Hepatocyte (in vitro differentiated cells): Measurements from ENCODE around the gene OBSL1. TPM values are rescaled to one million over a fixed set of nuclear protein-coding genes. Genes with fewer than 3 reads are reported as not detected.
A peak's percentile ranks its signal among the peaks of the same experiment; 100 is the strongest.

ENCODE experiments used
- DNase-seq: peaks from one replicate; pipeline ENCODE4 v3.0.0-alpha.2; 2016; ENCODE audit warnings: low spot score
- H2AFZ ChIP-seq: fragments of 200-600 bp; sonication (generic); 2 replicates; pipeline ENCODE4 v1.6.0; 2016; ENCODE audit warnings: antibody characterized with exemption, mild to moderate bottlenecking
- H3K27ac ChIP-seq: fragments of 200-600 bp; sonication (generic); 2 replicates; pipeline ENCODE4 v1.5.1; 2016; ENCODE audit warnings: mild to moderate bottlenecking
- H3K27me3 ChIP-seq: fragments of 200-600 bp; sonication (generic); 2 replicates; pipeline ENCODE4 v1.6.1; 2016
- H3K36me3 ChIP-seq: fragments of 200-600 bp; sonication (generic); replicated peaks from 2 replicates; pipeline ENCODE4 v1.5.1; 2016; ENCODE audit warnings: low read depth; ENCODE audit not compliant: insufficient read depth
- H3K4me1 ChIP-seq: fragments of 200-600 bp; sonication (generic); 2 replicates; pipeline ENCODE4 v1.5.1; 2016; ENCODE audit warnings: mild to moderate bottlenecking, moderate library complexity; ENCODE audit not compliant: insufficient read depth
- H3K4me2 ChIP-seq: fragments of 200-600 bp; sonication (generic); 2 replicates; pipeline ENCODE4 v1.6.0; 2016
- H3K4me3 ChIP-seq: fragments of 200-600 bp; sonication (generic); 2 replicates; pipeline ENCODE4 v1.5.1; 2016; ENCODE audit warnings: mild to moderate bottlenecking
- H3K79me2 ChIP-seq: fragments of 200-600 bp; sonication (generic); 2 replicates; pipeline ENCODE4 v1.6.0; 2017; ENCODE audit warnings: mild to moderate bottlenecking
- H3K9me2 ChIP-seq: fragments of 200-600 bp; sonication (generic); replicated peaks from 2 replicates; pipeline ENCODE4 v1.6.0; 2017; ENCODE audit warnings: mild to moderate bottlenecking; ENCODE audit not compliant: insufficient read depth
- H3K9me3 ChIP-seq: fragments of 200-600 bp; sonication (generic); 2 replicates; pipeline ENCODE4 v1.5.1; 2016; ENCODE audit warnings: low read depth, mild to moderate bottlenecking
- H4K20me1 ChIP-seq: fragments of 200-600 bp; sonication (generic); 2 replicates; pipeline ENCODE4 v1.6.0; 2016; ENCODE audit warnings: mild to moderate bottlenecking; ENCODE audit not compliant: insufficient read depth, poor library complexity, severe bottlenecking
- EZH2 ChIP-seq: fragments of 200-600 bp; sonication (generic); IDR thresholded peaks from 2 replicates; pipeline ENCODE4 v1.6.1; 2016; ENCODE audit warnings: antibody characterized with exemption, mild to moderate bottlenecking, borderline replicate concordance
- EZH2phosphoT487 ChIP-seq: fragments of 200-600 bp; sonication (generic); IDR thresholded peaks from one replicate; pipeline ENCODE4 v1.6.1; 2018; ENCODE audit warnings: antibody characterized with exemption, mild to moderate bottlenecking, low read depth, moderate library complexity; ENCODE audit not compliant: unreplicated experiment, severe bottlenecking
- WGBS: methylation state at CpG from one replicate; pipeline ENCODE4 v1.1.6; 2016; ENCODE audit warnings: low lambda C conversion rate; ENCODE audit errors: missing lambda C conversion rate; 5-methylcytosine and 5-hydroxymethylcytosine counted together
- polyA plus RNA-seq: library from polyadenylated mRNA; unstranded; fragments of >200 nt; fragmentation: Nextera tagmentation; extraction: Ambion mirVana; gene quantifications from 2 replicates; pipeline ENCODE4 v1.2.1, GENCODE V29; 2016
- total RNA-seq: library from RNA; depleted of rRNA; stranded (reverse); fragments of >200 nt; gene quantifications from 2 replicates; pipeline ENCODE4 v1.2.3, GENCODE V29; 2014
- TF ChIP-seq, protein P1 (sequence below): fragments of 200-600 bp; sonication (generic); IDR thresholded peaks from 2 replicates; pipeline ENCODE4 v1.5.1; 2016; ENCODE audit warnings: antibody characterized with exemption, mild to moderate bottlenecking; ENCODE audit not compliant: poor library complexity

Gene OBSL1
- total and polyA plus RNA-seq, 2 experiments from 2014 or later, result 61.0 to 84.6 TPM

DNA sequence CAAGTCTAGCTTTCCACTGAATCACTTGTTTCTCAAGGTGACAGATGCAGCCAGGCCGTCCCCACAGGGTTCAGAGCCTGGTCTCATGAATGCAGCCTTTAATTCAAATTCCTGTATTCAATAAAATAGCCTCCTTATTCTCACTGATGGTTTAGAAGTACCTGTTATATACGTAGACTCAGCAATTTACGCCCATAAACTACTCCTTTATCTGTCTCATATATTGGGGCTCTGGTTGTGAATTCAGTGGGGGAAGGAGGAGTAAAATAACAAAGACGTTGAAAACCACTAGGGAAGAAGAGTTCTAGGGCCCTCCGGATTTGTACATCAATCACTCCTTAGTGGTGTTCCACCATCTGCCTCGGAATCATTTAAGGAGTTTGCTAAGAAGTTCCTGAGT lies 1.7 kb downstream of the OBSL1 start:
- peak overlapping the region; percentile 75 for H3K4me2 ChIP-seq
- H3K36me3 ChIP-seq, result no peaks in the 10 kb centered on the region
- H3K9me2 ChIP-seq, result no peaks in the 10 kb centered on the region
- H3K27ac ChIP-seq, result no peak overlapping the region
- no peak for DNase-seq
- H3K27me3 ChIP-seq, result no peaks in the 10 kb centered on the region
- no peak overlapping the region for H2AFZ ChIP-seq
- TF ChIP-seq EZH2phosphoT487 (no peak), EZH2 (no peak)
- TF ChIP-seq, protein P1, sequence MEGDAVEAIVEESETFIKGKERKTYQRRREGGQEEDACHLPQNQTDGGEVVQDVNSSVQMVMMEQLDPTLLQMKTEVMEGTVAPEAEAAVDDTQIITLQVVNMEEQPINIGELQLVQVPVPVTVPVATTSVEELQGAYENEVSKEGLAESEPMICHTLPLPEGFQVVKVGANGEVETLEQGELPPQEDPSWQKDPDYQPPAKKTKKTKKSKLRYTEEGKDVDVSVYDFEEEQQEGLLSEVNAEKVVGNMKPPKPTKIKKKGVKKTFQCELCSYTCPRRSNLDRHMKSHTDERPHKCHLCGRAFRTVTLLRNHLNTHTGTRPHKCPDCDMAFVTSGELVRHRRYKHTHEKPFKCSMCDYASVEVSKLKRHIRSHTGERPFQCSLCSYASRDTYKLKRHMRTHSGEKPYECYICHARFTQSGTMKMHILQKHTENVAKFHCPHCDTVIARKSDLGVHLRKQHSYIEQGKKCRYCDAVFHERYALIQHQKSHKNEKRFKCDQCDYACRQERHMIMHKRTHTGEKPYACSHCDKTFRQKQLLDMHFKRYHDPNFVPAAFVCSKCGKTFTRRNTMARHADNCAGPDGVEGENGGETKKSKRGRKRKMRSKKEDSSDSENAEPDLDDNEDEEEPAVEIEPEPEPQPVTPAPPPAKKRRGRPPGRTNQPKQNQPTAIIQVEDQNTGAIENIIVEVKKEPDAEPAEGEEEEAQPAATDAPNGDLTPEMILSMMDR, result no peak
- H3K9me3 ChIP-seq, result no peaks in the 10 kb centered on the region
- peaks cover 10% of the 10 kb centered on the region for H4K20me1 ChIP-seq
- H3K4me1 ChIP-seq, result peaks cover 17% of the 10 kb centered on the region
- H3K4me3 ChIP-seq, result no peak overlapping the region
- H3K79me2 ChIP-seq, result peaks cover 15% of the 10 kb centered on the region
- WGBS, result 75% methylated on average over 6 of the region's 6 CpGs

DNA sequence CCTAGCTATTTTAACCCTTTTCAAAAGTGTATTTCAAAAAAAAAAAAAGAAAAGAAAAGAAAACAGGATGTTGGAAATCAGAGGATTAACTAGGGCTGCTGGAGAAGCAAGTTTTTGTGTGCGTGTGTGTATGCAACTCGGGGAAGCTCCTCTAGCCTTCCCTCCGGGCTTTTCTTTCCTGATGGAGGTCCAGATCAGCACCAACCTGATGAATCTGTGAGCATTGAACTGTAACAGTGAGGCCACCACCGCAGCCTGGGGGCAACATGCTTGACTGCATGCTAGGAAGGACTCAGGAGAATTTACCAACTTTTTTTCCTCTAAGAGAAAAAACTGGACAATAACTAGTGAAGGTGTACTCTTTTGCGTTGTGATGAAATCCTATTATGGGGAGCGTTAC lies 2.3 kb downstream of the OBSL1 start:
- Histone ChIP-seq H3K4me1 (peaks cover 17% of the 10 kb centered on the region), H3K27ac (no peak overlapping the region), H3K79me2 (peaks cover 15% of the 10 kb centered on the region), H3K36me3 (no peaks in the 10 kb centered on the region), H2AFZ (no peak overlapping the region), H3K27me3 (no peaks in the 10 kb centered on the region), H3K9me2 (no peaks in the 10 kb centered on the region), H3K4me2 (no peak overlapping the region), H3K4me3 (no peak overlapping the region), H3K9me3 (no peaks in the 10 kb centered on the region), H4K20me1 (peaks cover 10% of the 10 kb centered on the region)
- TF ChIP-seq, protein P1, result no peak
- no peak for TF ChIP-seq EZH2
- no peak for TF ChIP-seq EZH2phosphoT487
- WGBS, result 76% methylated on average over 6 of the region's 6 CpGs
- DNase-seq, result no peak

DNA sequence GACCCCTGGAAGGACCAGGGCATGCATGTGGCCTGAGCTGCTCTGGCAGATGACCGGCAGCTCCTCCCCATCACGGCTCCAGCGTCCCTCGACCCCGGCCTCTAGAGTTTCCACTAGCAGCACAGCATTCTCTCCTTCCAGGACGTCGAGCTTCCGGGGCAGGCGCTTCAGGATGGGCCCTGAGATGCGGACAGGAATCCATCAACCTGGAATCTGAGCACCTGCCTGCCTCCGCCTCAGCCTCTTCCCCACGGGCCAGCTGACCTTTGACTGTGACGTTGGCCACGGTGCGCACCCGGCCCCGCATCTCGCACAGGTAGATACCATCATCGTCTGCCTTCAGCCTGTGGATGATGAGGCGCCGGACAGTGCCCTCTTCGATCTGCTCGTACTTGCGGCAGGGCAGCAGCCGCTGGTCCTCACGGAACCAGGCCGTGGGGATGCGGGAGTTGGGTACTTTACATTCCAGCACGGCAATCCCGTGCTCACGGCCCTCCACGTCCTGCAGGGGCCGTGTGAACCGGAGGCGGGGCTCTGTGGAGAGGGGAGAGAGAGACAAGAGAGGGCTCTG lies 3.5 kb downstream of the OBSL1 start:
- Histone ChIP-seq H3K27ac (no peak overlapping the region), H3K4me3 (no peak overlapping the region), H3K4me1 (peaks cover 17% of the 10 kb centered on the region), H3K27me3 (no peaks in the 10 kb centered on the region), H4K20me1 (peaks cover 10% of the 10 kb centered on the region), H3K9me2 (no peaks in the 10 kb centered on the region), H3K36me3 (no peaks in the 10 kb centered on the region), H3K79me2 (peaks cover 15% of the 10 kb centered on the region), H3K9me3 (no peaks in the 10 kb centered on the region), H2AFZ (no peak overlapping the region), H3K4me2 (no peak overlapping the region)
- no peak for DNase-seq
- 93% methylated on average over 35 of the region's 35 CpGs for WGBS
- TF ChIP-seq, protein P1, result no peak
- TF ChIP-seq EZH2 (no peak), EZH2phosphoT487 (no peak)

DNA sequence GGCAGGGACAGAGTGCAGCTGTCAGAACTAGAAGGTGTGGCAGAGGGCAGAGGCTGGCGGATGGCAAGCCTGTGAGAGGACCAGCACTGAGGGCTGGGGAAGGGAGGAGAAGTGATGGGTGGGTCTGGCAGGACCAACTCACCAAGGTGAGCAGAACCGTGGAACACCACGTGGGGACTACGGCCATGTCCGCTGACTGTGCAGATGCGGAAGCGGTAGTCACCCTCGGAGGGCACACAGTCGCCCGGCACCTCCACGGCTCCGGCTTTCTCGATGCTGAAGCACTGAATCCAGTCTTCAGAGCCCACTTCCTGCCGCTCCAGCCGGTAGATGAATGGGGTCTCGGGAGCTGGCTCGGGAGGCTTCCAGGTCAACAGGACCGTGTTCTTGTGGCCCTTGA lies 4.2 kb downstream of the OBSL1 start:
- Histone ChIP-seq H2AFZ (no peak overlapping the region), H3K79me2 (peaks cover 15% of the 10 kb centered on the region), H3K36me3 (no peaks in the 10 kb centered on the region), H3K4me3 (no peak overlapping the region), H3K9me2 (no peaks in the 10 kb centered on the region), H3K9me3 (no peaks in the 10 kb centered on the region), H3K4me2 (no peak overlapping the region), H4K20me1 (peaks cover 10% of the 10 kb centered on the region), H3K4me1 (peaks cover 13% of the 10 kb centered on the region), H3K27ac (no peak overlapping the region), H3K27me3 (no peaks in the 10 kb centered on the region)
- 97% methylated on average over 18 of the region's 18 CpGs for WGBS
- no peak for DNase-seq
- TF ChIP-seq, protein P1, result no peak
- no peak for TF ChIP-seq EZH2
- no peak for TF ChIP-seq EZH2phosphoT487
